ENCODE results near the gene OR10H1. TPM values are rescaled to one million over a fixed set of nuclear protein-coding genes. Genes with fewer than 3 reads are reported as not detected.

Gene OR10H1
- not detected in 2 replicates for total RNA-seq

GRCh38 chr19:15815306-15815705 lies at the start of gene OR10H1:
TSS of gene OR10H1 (minus strand) at chr19:15815664. CDS start at chr19:15808037, 7,627 bp downstream.

GRCh38 chr19:15787611-15788155 lies 27.8 kb downstream of the OR10H1 start, which contains the start of gene OR10H5:
TSS of gene OR10H5 (plus strand) at chr19:15787661. CDS start at chr19:15794049, 6,388 bp downstream.

Other genes with a start within 250 kb of the OR10H1 start
- gene CYP4F8, start 200.4 kb downstream of the OR10H1 start, total RNA-seq, result not detected in 2 replicates
- not detected in 2 replicates for gene CYP4F3, start 174.8 kb downstream of the OR10H1 start, total RNA-seq
- not detected in 2 replicates for gene CYP4F12, start 142.6 kb downstream of the OR10H1 start, total RNA-seq
- gene OR10H2, start 87.6 kb downstream of the OR10H1 start, total RNA-seq, result not detected in 2 replicates
- gene OR10H3, start 77.7 kb downstream of the OR10H1 start, total RNA-seq, result not detected in 2 replicates
- not detected in 2 replicates for gene OR10H5, start 28.0 kb downstream of the OR10H1 start, total RNA-seq
- gene CYP4F2, start 82.4 kb upstream of the OR10H1 start, total RNA-seq, result not detected in 2 replicates
- gene CYP4F11, start 118.9 kb upstream of the OR10H1 start, total RNA-seq, result under 0.01 and 0.13 TPM in 2 replicates
- gene OR10H4, start 133.3 kb upstream of the OR10H1 start, total RNA-seq, result not detected in 2 replicates

All from articular chondrocyte of knee joint (primary cell).